GM23338 (cell line): ENCODE data around the gene SERAC1. TPM values are rescaled to one million over a fixed set of nuclear protein-coding genes. Genes with fewer than 3 reads are reported as not detected.
"Not testable (repeated sequence)": the region's sequence is repeated elsewhere in the genome, so short reads cannot be mapped to it uniquely, and the experiment has no call there.

ENCODE experiments used
- ATAC-seq: fragments of 200-7000 bp; cut with Tn5 transposase; 3 replicates; pipeline ENCODE4 v1.9.1; 2020
- DNase-seq: peaks from one replicate; pipeline ENCODE4 v3.0.0-alpha.2; 2015; ENCODE audit warnings: low spot score
- H2AFZ ChIP-seq: fragments of 200-600 bp; sonication (generic); 2 replicates; pipeline ENCODE4 v1.8.0; 2016; ENCODE audit warnings: antibody characterized with exemption, mild to moderate bottlenecking, moderate library complexity
- H3F3A ChIP-seq: fragments of 200-600 bp; sonication (generic); replicated peaks from 2 replicates; pipeline ENCODE4 v1.8.0; 2017; ENCODE audit warnings: antibody characterized with exemption, mixed run types, low read depth
- H3K27ac ChIP-seq: fragments of 200-600 bp; sonication (generic); 2 replicates; pipeline ENCODE4 v1.6.1; 2016; ENCODE audit warnings: low read depth
- H3K27me3 ChIP-seq: fragments of 200-600 bp; sonication (generic); 2 replicates; pipeline ENCODE4 v1.8.0; 2016; ENCODE audit warnings: mild to moderate bottlenecking, mixed run types, moderate library complexity; ENCODE audit not compliant: insufficient read depth
- H3K36me3 ChIP-seq: fragments of 200-600 bp; sonication (generic); 2 replicates; pipeline ENCODE4 v1.8.0; 2016; ENCODE audit warnings: mild to moderate bottlenecking; ENCODE audit not compliant: insufficient read depth
- H3K4me1 ChIP-seq: fragments of 200-600 bp; sonication (generic); 2 replicates; pipeline ENCODE4 v1.8.0; 2016; ENCODE audit warnings: mild to moderate bottlenecking, moderate library complexity; ENCODE audit not compliant: insufficient read depth
- H3K4me2 ChIP-seq: fragments of 200-600 bp; sonication (generic); 2 replicates; pipeline ENCODE4 v1.7.1; 2017; ENCODE audit warnings: mixed run types
- H3K4me3 ChIP-seq: fragments of 200-600 bp; sonication (generic); 2 replicates; pipeline ENCODE4 v1.6.1; 2016; ENCODE audit warnings: mixed run types
- H3K79me2 ChIP-seq: fragments of 200-600 bp; sonication (generic); replicated peaks from 2 replicates; pipeline ENCODE4 v1.8.0; 2017; ENCODE audit warnings: mild to moderate bottlenecking; ENCODE audit not compliant: insufficient read depth
- H3K9me2 ChIP-seq: fragments of 200-600 bp; sonication (generic); 2 replicates; pipeline ENCODE4 v1.8.0; 2017; ENCODE audit not compliant: insufficient read depth
- H4K20me1 ChIP-seq: fragments of 200-600 bp; sonication (generic); replicated peaks from 2 replicates; pipeline ENCODE4 v1.8.0; 2017; ENCODE audit warnings: mild to moderate bottlenecking; ENCODE audit not compliant: insufficient read depth
- H3K27ac Mint-ChIP-seq: 2 replicates; pipeline ENCODE4 v1.8.0; 2020; ENCODE audit warnings: inconsistent platforms, mild to moderate bottlenecking, moderate library complexity, mixed read lengths
- H3K27me3 Mint-ChIP-seq: 3 replicates; pipeline ENCODE4 v1.8.0; 2022; ENCODE audit warnings: low read depth, mild to moderate bottlenecking, moderate library complexity, mixed read lengths, inconsistent platforms; ENCODE audit not compliant: insufficient read depth, poor library complexity
- H3K36me3 Mint-ChIP-seq: 3 replicates; pipeline ENCODE4 v1.8.0; 2021; ENCODE audit warnings: low read depth, mild to moderate bottlenecking, inconsistent platforms, moderate library complexity, mixed read lengths
- H3K4me1 Mint-ChIP-seq: 3 replicates; pipeline ENCODE4 v1.8.0; 2020; ENCODE audit warnings: mild to moderate bottlenecking, inconsistent platforms, mixed read lengths
- H3K4me3 Mint-ChIP-seq: 3 replicates; pipeline ENCODE4 v1.8.0; 2021; ENCODE audit warnings: moderate library complexity, mild to moderate bottlenecking, inconsistent platforms, mixed read lengths
- H3K9me3 Mint-ChIP-seq: 3 replicates; pipeline ENCODE4 v1.8.0; 2020; ENCODE audit warnings: moderate library complexity, mild to moderate bottlenecking, inconsistent platforms, mixed read lengths
- CREB1 ChIP-seq: fragments of 250-450 bp; sonication (Bioruptor Pico); IDR thresholded peaks from 2 replicates; pipeline ENCODE4 v1.5.0; 2020; ENCODE audit warnings: low read depth, mild to moderate bottlenecking, moderate library complexity
- CTCF ChIP-seq, 2 experiments: fragments of 200-600 bp in 1 of 2; sonication (generic) in 1 of 2; conservative IDR thresholded peaks; 2 replicates each; pipeline versions ENCODE4 v1.5.1 to v1.6.1; 2016 to 2017; ENCODE audit warnings: antibody characterized with exemption in 2 of 2, low read depth in 2 of 2, mild to moderate bottlenecking in 2 of 2, moderate library complexity in 1 of 2
- EZH2 ChIP-seq: fragments of 200-600 bp; sonication (generic); IDR thresholded peaks from one replicate; pipeline ENCODE4 v1.8.0; 2017; ENCODE audit warnings: antibody characterized with exemption, mild to moderate bottlenecking, low read depth; ENCODE audit not compliant: unreplicated experiment
- NANOG ChIP-seq: IDR thresholded peaks from 2 replicates; pipeline ENCODE4 v1.6.1; 2016; ENCODE audit warnings: antibody characterized with exemption, borderline replicate concordance
- STAT1 ChIP-seq: IDR thresholded peaks from one replicate; pipeline ENCODE4 v1.6.1; 2016; ENCODE audit warnings: antibody characterized with exemption; ENCODE audit not compliant: unreplicated experiment
- ZNF114 ChIP-seq: fragments of 250-450 bp; sonication (Bioruptor Pico); IDR thresholded peaks from 2 replicates; pipeline ENCODE4 v1.5.0; 2020; ENCODE audit warnings: mild to moderate bottlenecking, moderate library complexity
- ZNF331 ChIP-seq: fragments of 250-450 bp; sonication (Bioruptor Pico); IDR thresholded peaks from 2 replicates; pipeline ENCODE4 v1.5.0; 2020; ENCODE audit warnings: low read depth, mild to moderate bottlenecking, moderate library complexity
- polyA plus RNA-seq: library from polyadenylated mRNA; unstranded; fragments of >200 nt; fragmentation: Nextera tagmentation; extraction: Ambion mirVana; gene quantifications from 2 replicates; pipeline ENCODE4 v1.2.1, GENCODE V29; 2016
- total RNA-seq: library from RNA; depleted of rRNA; stranded (reverse); fragments of >200 nt; shearing (Covaris generic); gene quantifications from 2 replicates; pipeline ENCODE4 v1.2.3, GENCODE V29; 2014
- TF ChIP-seq, protein P1 (sequence below): IDR thresholded peaks from 2 replicates; pipeline ENCODE4 v1.6.1; 2016; ENCODE audit warnings: antibody characterized with exemption

Gene SERAC1
- total and polyA plus RNA-seq, 2 experiments from 2014 or later: 5.1 to 8.4 TPM

DNA sequence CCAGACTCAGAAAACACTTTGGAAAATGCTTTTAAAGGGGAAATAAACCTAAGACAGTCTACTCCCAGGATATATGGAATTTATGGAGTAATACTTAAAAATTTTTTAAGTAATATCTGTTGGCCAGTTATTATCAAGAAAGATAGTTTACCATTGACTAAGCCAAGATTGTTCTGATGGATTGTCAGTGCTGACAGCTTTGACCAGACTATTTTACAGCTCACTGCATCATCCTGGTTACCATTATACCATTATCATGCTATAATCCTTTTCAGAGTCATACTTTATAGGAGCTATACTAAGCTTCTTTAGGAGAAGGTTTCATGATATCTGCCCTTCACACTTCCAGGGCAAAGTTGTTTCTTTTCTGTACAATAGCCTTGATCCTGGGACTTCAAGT lies 16.5 kb upstream of the SERAC1 start (continued):
- TF ChIP-seq, protein P1, sequence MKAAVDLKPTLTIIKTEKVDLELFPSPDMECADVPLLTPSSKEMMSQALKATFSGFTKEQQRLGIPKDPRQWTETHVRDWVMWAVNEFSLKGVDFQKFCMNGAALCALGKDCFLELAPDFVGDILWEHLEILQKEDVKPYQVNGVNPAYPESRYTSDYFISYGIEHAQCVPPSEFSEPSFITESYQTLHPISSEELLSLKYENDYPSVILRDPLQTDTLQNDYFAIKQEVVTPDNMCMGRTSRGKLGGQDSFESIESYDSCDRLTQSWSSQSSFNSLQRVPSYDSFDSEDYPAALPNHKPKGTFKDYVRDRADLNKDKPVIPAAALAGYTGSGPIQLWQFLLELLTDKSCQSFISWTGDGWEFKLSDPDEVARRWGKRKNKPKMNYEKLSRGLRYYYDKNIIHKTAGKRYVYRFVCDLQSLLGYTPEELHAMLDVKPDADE: no peak
- TF ChIP-seq ZNF114 (no peak), NANOG (no peak), EZH2 (no peak), ZNF331 (CRISPR knock-in tag) (no peak), STAT1 (no peak), CREB1 (CRISPR knock-in tag) (no peak)

- H3K4me3 ChIP-seq, H3K9me2 ChIP-seq, H4K20me1 ChIP-seq, H3K27me3 ChIP-seq, H3K27ac Mint-ChIP-seq, H3K79me2 ChIP-seq, H3K27me3 Mint-ChIP-seq, H3K27ac ChIP-seq, H3K36me3 ChIP-seq, H2AFZ ChIP-seq, H3F3A ChIP-seq, H3K4me3 Mint-ChIP-seq: not testable (repeated sequence)
- DNase-seq (peak; percentile 65), ATAC-seq (peak; percentile 69)
- H3K4me2 ChIP-seq: peak overlapping the region; percentile 68
- H3K36me3 Mint-ChIP-seq: peaks cover 36% of the 10 kb centered on the region
- H3K4me1 Mint-ChIP-seq: peaks cover 15% of the 10 kb centered on the region; the same call in 2 of the 3 replicates
- H3K4me1 ChIP-seq: peaks cover 18% of the 10 kb centered on the region; the same call in 1 of the 2 replicates
- H3K9me3 Mint-ChIP-seq: peaks cover 13% of the 10 kb centered on the region
Observed at GRCh38 chr6:158183174-158183972, 15.3 kb upstream of the SERAC1 start.

- not testable (repeated sequence) for H2AFZ ChIP-seq, H3K4me1 Mint-ChIP-seq, H3K4me3 Mint-ChIP-seq, H4K20me1 ChIP-seq, H3K9me3 Mint-ChIP-seq, H3K4me3 ChIP-seq, DNase-seq, ATAC-seq, H3K9me2 ChIP-seq, H3K27me3 Mint-ChIP-seq, H3K27ac Mint-ChIP-seq, H3K36me3 ChIP-seq, H3K27me3 ChIP-seq, H3K79me2 ChIP-seq, H3F3A ChIP-seq, H3K27ac ChIP-seq, H3K4me2 ChIP-seq, H3K4me1 ChIP-seq
- H3K36me3 Mint-ChIP-seq: peaks cover 27% of the 10 kb centered on the region
Observed at GRCh38 chr6:158177712-158178111, 9.7 kb upstream of the SERAC1 start.

DNA sequence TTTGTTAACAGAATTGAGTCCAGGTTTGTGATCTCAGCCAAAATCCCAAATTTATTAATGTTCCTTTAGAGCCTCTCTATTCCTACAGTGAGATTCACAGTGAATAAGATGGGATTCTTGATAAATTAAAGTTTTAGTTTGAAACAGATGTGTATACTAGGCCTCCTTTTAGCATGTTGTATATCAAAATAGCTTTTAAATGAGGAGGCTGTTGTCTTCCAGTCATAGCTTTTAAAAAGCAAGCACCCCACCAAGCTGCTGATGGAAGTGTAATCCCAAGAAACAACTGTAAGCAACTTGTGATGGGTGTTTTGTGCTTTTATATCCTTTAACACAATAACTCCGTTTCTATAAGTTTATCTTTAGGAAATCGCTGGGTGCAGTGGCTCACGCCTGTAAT lies 7.0 kb upstream of the SERAC1 start:
- Histone ChIP-seq H4K20me1 (no peaks in the 10 kb centered on the region), H2AFZ (no peak overlapping the region), H3K9me2 (no peaks in the 10 kb centered on the region), H3K27me3 (no peaks in the 10 kb centered on the region), H3F3A (no peaks in the 10 kb centered on the region), H3K27ac (no peak overlapping the region), H3K36me3 (no peaks in the 10 kb centered on the region), H3K4me3 (no peak overlapping the region), H3K79me2 (no peaks in the 10 kb centered on the region), H3K4me1 (peaks cover 13% of the 10 kb centered on the region; the same call in 1 of the 2 replicates), H3K4me2 (no peak overlapping the region)
- no peak overlapping the region for H3K27ac Mint-ChIP-seq
- H3K27me3 Mint-ChIP-seq: no peaks in the 10 kb centered on the region
- H3K36me3 Mint-ChIP-seq: peaks cover 24% of the 10 kb centered on the region
- ATAC-seq (no peak), DNase-seq (no peak)
- no peak overlapping the region for H3K4me3 Mint-ChIP-seq
- H3K4me1 Mint-ChIP-seq: peaks cover 19% of the 10 kb centered on the region; the same call in 2 of the 3 replicates
- H3K9me3 Mint-ChIP-seq: peaks cover 3% of the 10 kb centered on the region; the same call in 2 of the 3 replicates
- TF ChIP-seq CTCF (conservative IDR thresholded peaks at IDR 0.05; ENCODE audit: low read depth in 2 of 2) (no peak), STAT1 (no peak)
- TF ChIP-seq, protein P1: no peak
